GM12892 (cell line): ENCODE results near the gene GPC5.

ENCODE experiments used
- POLR2A ChIP-seq: IDR thresholded peaks from 2 replicates; pipeline ENCODE4 v1.6.1; 2011; ENCODE audit warnings: low read depth, low read length, control low read depth
- POLR2AphosphoS5 ChIP-seq: IDR thresholded peaks from 2 replicates; pipeline ENCODE4 v1.6.1; 2011; ENCODE audit warnings: low read depth, low read length, control low read depth
- TAF1 ChIP-seq: IDR thresholded peaks from 2 replicates; pipeline ENCODE4 v1.6.1; 2011; ENCODE audit warnings: low read depth, mild to moderate bottlenecking, control low read depth, low read length, borderline replicate concordance

DNA sequence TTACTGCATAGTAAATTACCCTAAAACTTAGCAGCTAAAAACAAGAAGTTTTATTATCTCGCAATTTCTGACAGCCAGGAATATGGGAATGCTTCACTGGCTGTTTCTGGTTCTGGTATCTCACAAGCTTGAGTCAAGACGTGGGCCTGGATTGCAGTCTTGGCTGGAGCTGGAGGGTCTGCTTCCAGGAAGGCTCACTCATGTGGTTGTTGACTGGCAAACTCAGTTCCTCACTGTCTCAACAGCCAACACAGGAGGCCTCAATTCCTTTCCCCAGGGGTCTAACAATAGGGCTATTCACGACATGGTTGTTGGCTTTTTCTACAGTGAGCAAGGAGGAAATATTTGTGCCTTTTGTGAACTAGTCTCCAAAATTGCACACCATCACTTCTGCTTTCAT is 146.3 kb downstream of the GPC5 start:
- no peak for TF ChIP-seq POLR2A
- TF ChIP-seq POLR2AphosphoS5: no peak
- no peak for TF ChIP-seq TAF1
